ENCODE results near the gene MPV17. TPM values are rescaled to one million over a fixed set of nuclear protein-coding genes. Genes with fewer than 3 reads are reported as not detected.

Gene MPV17
- total and polyA plus RNA-seq, 9 of the 15 experiments (the other 6 are each of a cell fraction or from before 2014, with no cell fraction given) = 54.7 to 140 (median 70.2) TPM

GRCh38 chr2:27363933-27364332 lies 41.0 kb upstream of the MPV17 start:
- in situ Hi-C loops (cut with MboI) = no loop called here
- WGBS (ENCODE audit: insufficient coverage, low coverage, missing lambda C conversion rate) = 81% methylated on average over 2 of the region's 2 CpGs
- CTCF ChIA-PET (ENCODE audit: low intra/inter-chr PET ratio) = no interaction called here
- FAIRE-seq (no peak), DNase-seq (ENCODE audit: extremely low read depth in 1 of 4, low spot score in 3 of 4) (no peak), ATAC-seq (peak; percentile 9; the same call in 2 of the 3 replicates)
- peaks cover 9% of the 10 kb centered on the region for H3K79me2 ChIP-seq (ENCODE audit: control insufficient read depth, insufficient read depth, low read length)
- no peaks in the 10 kb centered on the region for H3K9me1 ChIP-seq (ENCODE audit: control insufficient read depth, insufficient read depth, low read length)
- no peaks in the 10 kb centered on the region for H3K27me3 ChIP-seq (ENCODE audit: control insufficient read depth in 2 of 2, insufficient read depth in 2 of 2, low read length in 2 of 2)
- peaks cover 3 to 4% of the 10 kb centered on the region in 2 experiments; a peak in 4 of 5 replicates for H3K4me1 ChIP-seq (replicated peaks in 1 of 2; ENCODE audit: control insufficient read depth in 2 of 2, insufficient read depth in 2 of 2, low read length in 2 of 2)
- POLR2A ChIA-PET = interaction anchor here (1.8 to 2.0 kb wide), 2 partner anchors 13 to 15 kb away, joined by 5 to 9 read pairs; no protein-coding TSS in a partner anchor
- no peaks in the 10 kb centered on the region for H4K20me1 ChIP-seq (replicated peaks; ENCODE audit: control insufficient read depth, insufficient read depth, low read length)
- intact Hi-C loops (cut with micrococcal nuclease) = no loop called here
- H3K36me3 ChIP-seq (ENCODE audit: control insufficient read depth, insufficient read depth, low read length) = peaks cover 58% of the 10 kb centered on the region
- BruUV-seq (replicated peaks) = no TSS peak
- H3K9ac ChIP-seq (ENCODE audit: insufficient read depth in 1 of 2, low read depth in 2 of 2, low read length in 2 of 2) = no peak overlapping the region
- no peak overlapping the region for H3K27ac ChIP-seq (ENCODE audit: extremely low read depth, low read depth, low read length)
- TF ChIP-seq ZSCAN32 (CRISPR knock-in tag; IDR thresholded peaks at IDR 0.05) (no peak), STAT5B (CRISPR knock-in tag; IDR thresholded peaks at IDR 0.05) (no peak), ZNF316 (IDR thresholded peaks at IDR 0.05) (no peak), NUFIP1 (IDR thresholded peaks at IDR 0.05; ENCODE audit: partially characterized antibody) (no peak), ZC3H4 (CRISPR knock-in tag; IDR thresholded peaks at IDR 0.05; ENCODE audit: borderline replicate concordance) (no peak), SAFB2 (IDR thresholded peaks at IDR 0.05; ENCODE audit: borderline replicate concordance, low read depth, low read length, severe bottlenecking) (no peak), ZNF444 (CRISPR knock-in tag; IDR thresholded peaks at IDR 0.05) (no peak), GABPB1 (CRISPR knock-in tag; IDR thresholded peaks at IDR 0.05) (no peak), RUNX1 (IDR thresholded peaks at IDR 0.05; ENCODE audit: low read depth) (no peak)
- H3K4me3 ChIP-seq = no peak overlapping the region
- H2AFZ ChIP-seq (ENCODE audit: low read depth, low read length) = no peak overlapping the region
- no peak overlapping the region for H3K4me2 ChIP-seq (ENCODE audit: insufficient read depth, low read length)
- H3K9me3 ChIP-seq (replicated peaks; ENCODE audit: control insufficient read depth, insufficient read depth, low read depth, low read length) = no peaks in the 10 kb centered on the region

All from K562 (cell line).